Measurements from ENCODE around the gene ART4. TPM values are rescaled to one million over a fixed set of nuclear protein-coding genes. Genes with fewer than 3 reads are reported as not detected.

Gene ART4
- total RNA-seq, 1 donor from 2014 or later, result 3.5 TPM

- H3K4me1 Mint-ChIP-seq (ENCODE audit: unreplicated experiment), result peaks cover 19% of the 10 kb centered on the region
These were observed 2.7 kb downstream of the ART4 start for GRCh38 chr12:14840616-14841015.

GRCh38 chr12:14839262-14839661, 4.1 kb downstream of the ART4 start:
- peaks cover 28% of the 10 kb centered on the region for H3K4me1 Mint-ChIP-seq (ENCODE audit: unreplicated experiment)
- no peaks in the 10 kb centered on the region for H3K9me3 Mint-ChIP-seq (ENCODE audit: unreplicated experiment)
- H3K27ac Mint-ChIP-seq (ENCODE audit: unreplicated experiment), result no peak overlapping the region
- no peaks in the 10 kb centered on the region for H3K27me3 Mint-ChIP-seq (ENCODE audit: unreplicated experiment)
- no peak overlapping the region for H3K4me3 Mint-ChIP-seq (ENCODE audit: unreplicated experiment)
- H3K36me3 Mint-ChIP-seq (ENCODE audit: low read depth, unreplicated experiment), result peaks cover 8% of the 10 kb centered on the region
- DNase-seq (ENCODE audit: low spot score), result no peak
- no peak for TF ChIP-seq CTCF (IDR thresholded peaks at IDR 0.05; ENCODE audit: unreplicated experiment)

More at GRCh38 chr12:14840616-14841015, 2.7 kb downstream of the ART4 start:
- Mint-ChIP-seq H3K4me3 (ENCODE audit: unreplicated experiment) (no peak overlapping the region), H3K27me3 (ENCODE audit: unreplicated experiment) (no peaks in the 10 kb centered on the region), H3K36me3 (ENCODE audit: low read depth, unreplicated experiment) (peaks cover 8% of the 10 kb centered on the region), H3K9me3 (ENCODE audit: unreplicated experiment) (no peaks in the 10 kb centered on the region), H3K27ac (ENCODE audit: unreplicated experiment) (no peak overlapping the region)
- TF ChIP-seq CTCF (IDR thresholded peaks at IDR 0.05; ENCODE audit: unreplicated experiment), result no peak
- DNase-seq (ENCODE audit: low spot score), result no peak

GRCh38 chr12:14836336-14837210, 6.8 kb downstream of the ART4 start:
- TF ChIP-seq CTCF (IDR thresholded peaks at IDR 0.05; ENCODE audit: unreplicated experiment), result no peak
- no peaks in the 10 kb centered on the region for H3K9me3 Mint-ChIP-seq (ENCODE audit: unreplicated experiment)

GRCh38 chr12:14834509-14834908, 8.8 kb downstream of the ART4 start:
- DNase-seq (ENCODE audit: low spot score), result no peak
- peaks cover 4% of the 10 kb centered on the region for H3K27me3 Mint-ChIP-seq (ENCODE audit: unreplicated experiment)
- H3K4me3 Mint-ChIP-seq (ENCODE audit: unreplicated experiment), result no peak overlapping the region
- peaks cover 3% of the 10 kb centered on the region for H3K36me3 Mint-ChIP-seq (ENCODE audit: low read depth, unreplicated experiment)
- H3K27ac Mint-ChIP-seq (ENCODE audit: unreplicated experiment), result peak overlapping the region; percentile 93
- no peaks in the 10 kb centered on the region for H3K9me3 Mint-ChIP-seq (ENCODE audit: unreplicated experiment)
- TF ChIP-seq CTCF (IDR thresholded peaks at IDR 0.05; ENCODE audit: unreplicated experiment), result no peak
- H3K4me1 Mint-ChIP-seq (ENCODE audit: unreplicated experiment), result peaks cover 27% of the 10 kb centered on the region

More at GRCh38 chr12:14836336-14837210, 6.8 kb downstream of the ART4 start:
- peak overlapping the region; percentile 39 for H3K27ac Mint-ChIP-seq (ENCODE audit: unreplicated experiment)
- no peak for DNase-seq (ENCODE audit: low spot score)
- peaks cover 8% of the 10 kb centered on the region for H3K36me3 Mint-ChIP-seq (ENCODE audit: low read depth, unreplicated experiment)
- peaks cover 27% of the 10 kb centered on the region for H3K4me1 Mint-ChIP-seq (ENCODE audit: unreplicated experiment)
- H3K27me3 Mint-ChIP-seq (ENCODE audit: unreplicated experiment), result peaks cover 4% of the 10 kb centered on the region
- no peak overlapping the region for H3K4me3 Mint-ChIP-seq (ENCODE audit: unreplicated experiment)

DNA sequence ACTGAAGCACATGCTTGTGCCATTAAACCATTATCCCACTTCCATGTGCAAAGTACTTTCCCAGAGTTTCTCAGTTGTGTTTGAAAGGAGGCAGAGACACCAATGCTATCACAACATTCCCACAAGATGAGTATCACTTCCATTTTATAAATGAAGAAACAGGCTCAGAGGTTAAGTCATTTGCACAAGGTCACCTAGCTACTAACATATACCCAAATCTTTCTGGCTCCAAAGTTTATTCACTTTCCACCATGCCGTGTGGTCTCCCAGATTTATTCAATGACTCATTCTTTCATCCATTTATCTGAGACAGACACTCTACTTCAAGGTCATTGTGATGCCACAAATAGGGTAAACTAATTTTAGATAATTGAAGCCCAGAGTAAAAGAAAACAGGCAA, 9.4 kb downstream of the ART4 start:
- Mint-ChIP-seq H3K27me3 (ENCODE audit: unreplicated experiment) (peaks cover 4% of the 10 kb centered on the region), H3K9me3 (ENCODE audit: unreplicated experiment) (no peaks in the 10 kb centered on the region), H3K36me3 (ENCODE audit: low read depth, unreplicated experiment) (no peaks in the 10 kb centered on the region), H3K4me1 (ENCODE audit: unreplicated experiment) (peaks cover 27% of the 10 kb centered on the region), H3K27ac (ENCODE audit: unreplicated experiment) (peak overlapping the region; percentile 93), H3K4me3 (ENCODE audit: unreplicated experiment) (no peak overlapping the region)
- TF ChIP-seq CTCF (IDR thresholded peaks at IDR 0.05; ENCODE audit: unreplicated experiment), result no peak
- DNase-seq (ENCODE audit: low spot score), result no peak
